GM12878 (cell line): ENCODE measurements around the gene TEF. TPM values are rescaled to one million over a fixed set of nuclear protein-coding genes. Genes with fewer than 3 reads are reported as not detected.

Experiments
- ATAC-seq: fragments of 200-7000 bp; cut with Tn5 transposase; 3 replicates; pipeline ENCODE4 v1.9.1; 2020; ENCODE audit warnings: mild to moderate bottlenecking, moderate library complexity
- BruUV-seq: library from RNA; stranded (reverse); fragments of 400-500 nt; replicated peaks from 2 replicates; lab custom pipeline; 2021; lab: Mats Ljungman, UMichigan
- CTCF ChIA-PET: fragments of 300-600 bp; sonication (Branson Sonifier 250); formaldehyde crosslinking; extraction: SDS; loops from one replicate; lab custom pipeline; 2021; ENCODE audit warnings: inconsistent platforms; lab: Yijun Ruan, JAX
- POLR2A ChIA-PET: fragments of 350-600 bp; formaldehyde crosslinking; extraction: SDS; loops from one replicate; lab custom pipeline; 2021; ENCODE audit warnings: inconsistent platforms; lab: Charles Lee
- RAD21 ChIA-PET: fragments of 300-600 bp; sonication (Branson Sonifier 250); formaldehyde crosslinking; loops from one replicate; lab custom pipeline; 2023; ENCODE audit warnings: antibody characterized with exemption; ENCODE audit not compliant: unreplicated experiment; lab: Charles Lee
- SMC1A ChIA-PET: fragments of 300-600 bp; sonication (Branson Sonifier 250); formaldehyde crosslinking; loops from one replicate; lab custom pipeline; 2023; ENCODE audit not compliant: unreplicated experiment, uncharacterized antibody; lab: Charles Lee
- DNase-seq: peaks from one replicate; pipeline ENCODE4 v3.0.0-alpha.2; 2011; ENCODE audit warnings: low read depth, low spot score
- FAIRE-seq: peaks from 3 replicates; lab custom pipeline; 2011; peaks lifted over from hg19 to GRCh38; lab: Jason Lieb, UNC
- H2AFZ ChIP-seq: 2 replicates; pipeline ENCODE4 v1.6.0; 2011; ENCODE audit warnings: low read depth, low read length, control low read depth; ENCODE audit not compliant: control insufficient read depth
- H3K27ac ChIP-seq: 2 replicates; pipeline ENCODE4 v1.5.1; 2011; ENCODE audit warnings: control low read depth; ENCODE audit not compliant: control insufficient read depth, insufficient read depth
- H3K27me3 ChIP-seq, 2 experiments: replicated peaks in 1 of 2; 2 replicates each; pipeline versions ENCODE4 v1.6.0 to v1.6.1; 2011; ENCODE audit warnings: low read length in 1 of 2; ENCODE audit not compliant: control insufficient read depth in 2 of 2, insufficient read depth in 2 of 2
- H3K36me3 ChIP-seq, 2 experiments: 2 replicates each; pipeline ENCODE4 v1.5.1; 2011; ENCODE audit warnings: low read length in 1 of 2; ENCODE audit not compliant: control insufficient read depth in 2 of 2, insufficient read depth in 2 of 2
- H3K4me1 ChIP-seq: 2 replicates; pipeline ENCODE4 v1.6.1; 2011; ENCODE audit warnings: mild to moderate bottlenecking, low read length, moderate library complexity, mixed read lengths; ENCODE audit not compliant: control insufficient read depth, insufficient read depth
- H3K4me2 ChIP-seq: 2 replicates; pipeline ENCODE4 v1.6.0; 2011; ENCODE audit warnings: control low read depth; ENCODE audit not compliant: control insufficient read depth, insufficient read depth
- H3K4me3 ChIP-seq: fragments of 200-600 bp; sonication (generic); 2 replicates; pipeline ENCODE4 v1.5.1; 2016
- H3K79me2 ChIP-seq: 2 replicates; pipeline ENCODE4 v1.6.0; 2011; ENCODE audit warnings: low read length; ENCODE audit not compliant: control insufficient read depth, insufficient read depth
- H3K9ac ChIP-seq: 2 replicates; pipeline ENCODE4 v1.8.0; 2011; ENCODE audit warnings: low read length, control low read depth, mixed read lengths; ENCODE audit not compliant: control insufficient read depth, insufficient read depth
- H3K9me3 ChIP-seq: replicated peaks from 3 replicates; pipeline ENCODE4 v1.5.1; 2011; ENCODE audit warnings: mild to moderate bottlenecking, low read length; ENCODE audit not compliant: control insufficient read depth, insufficient read depth
- H4K20me1 ChIP-seq: 2 replicates; pipeline ENCODE4 v1.6.0; 2011; ENCODE audit not compliant: control insufficient read depth, insufficient read depth
- CREM ChIP-seq: IDR thresholded peaks from 2 replicates; pipeline ENCODE4 v1.6.1; 2014; ENCODE audit warnings: antibody characterized with exemption, low read depth
- POLR2A ChIP-seq: IDR thresholded peaks from 2 replicates; pipeline ENCODE4 v1.6.1; 2011; ENCODE audit warnings: low read depth, mild to moderate bottlenecking, low read length
- POLR2AphosphoS5 ChIP-seq: IDR thresholded peaks from 2 replicates; pipeline ENCODE4 v1.6.1; 2011; ENCODE audit warnings: mild to moderate bottlenecking, low read length, inconsistent platforms
- SMC3 ChIP-seq: IDR thresholded peaks from 2 replicates; pipeline ENCODE4 v1.6.1; 2011; ENCODE audit warnings: low read length, improper control_type of control experiment, borderline replicate concordance
- SUZ12 ChIP-seq: fragments of 200-600 bp; sonication (generic); IDR thresholded peaks from one replicate; pipeline ENCODE4 v1.6.1; 2018; ENCODE audit warnings: antibody characterized with exemption, mild to moderate bottlenecking; ENCODE audit not compliant: unreplicated experiment
- ZNF622 ChIP-seq: fragments of 450-650 bp; IDR thresholded peaks from 2 replicates; pipeline ENCODE4 v1.6.1; 2017; ENCODE audit warnings: mild to moderate bottlenecking, inconsistent platforms
- WGBS: methylation state at CpG from one replicate; pipeline ENCODE4 v1.1.6; 2016; ENCODE audit warnings: low lambda C conversion rate; ENCODE audit not compliant: insufficient replicate concordance, insufficient coverage; ENCODE audit errors: missing lambda C conversion rate; 5-methylcytosine and 5-hydroxymethylcytosine counted together
- in situ Hi-C: fragments of 300-500 bp; cut with MboI; formaldehyde crosslinking; loops from 9 replicates; pipeline ENCODE4 v1.14.3; 2018; ENCODE audit warnings: mixed read lengths
- intact Hi-C: fragments of 100-400 bp; cut with micrococcal nuclease; formaldehyde crosslinking; loops from one replicate; pipeline ENCODE4 v1.14.2; 2022; ENCODE audit not compliant: unreplicated experiment
- polyA plus RNA-seq, 11 experiments: library from polyadenylated mRNA; depleted of rRNA in 4 of 11; unstranded in 6 of 11; stranded (reverse) in 5 of 11; fragments of >200 nt; fragmentation: Nextera tagmentation in 4 of 11; fragmentation: Illumina TruSeq in 1 of 11; extraction: Ambion mirVana in 4 of 11; extraction: Trizol in 1 of 11; gene quantifications; 1 replicate in 1 of 11; 2 replicates in 10 of 11; pipeline versions ENCODE4 v1.2.1 to v1.2.3, GENCODE V29; 2011 to 2016; ENCODE audit warnings: inconsistent platforms in 2 of 11, missing spikeins in 2 of 11, low read depth in 1 of 11
- total RNA-seq, 4 experiments: library from RNA; depleted of rRNA in 3 of 4; stranded (reverse); fragments of >200 nt in 3 of 4; fragmentation: Illumina TruSeq in 1 of 4; extraction: Trizol in 1 of 4; gene quantifications; 2 replicates each; pipeline versions ENCODE4 v1.2.1 to v1.2.3, GENCODE V29; 2013 to 2021
- TF ChIP-seq, protein P1 (sequence below): fragments of 450-650 bp; IDR thresholded peaks from 2 replicates; pipeline ENCODE4 v1.6.1; 2017; ENCODE audit warnings: antibody characterized with exemption, mild to moderate bottlenecking, moderate library complexity

TEF gene
- total and polyA plus RNA-seq, 10 of the 15 experiments (the other 5 are each of a cell fraction or from before 2014, with no cell fraction given) = 0.23 to 4.9 (median 3.2) TPM

DNA sequence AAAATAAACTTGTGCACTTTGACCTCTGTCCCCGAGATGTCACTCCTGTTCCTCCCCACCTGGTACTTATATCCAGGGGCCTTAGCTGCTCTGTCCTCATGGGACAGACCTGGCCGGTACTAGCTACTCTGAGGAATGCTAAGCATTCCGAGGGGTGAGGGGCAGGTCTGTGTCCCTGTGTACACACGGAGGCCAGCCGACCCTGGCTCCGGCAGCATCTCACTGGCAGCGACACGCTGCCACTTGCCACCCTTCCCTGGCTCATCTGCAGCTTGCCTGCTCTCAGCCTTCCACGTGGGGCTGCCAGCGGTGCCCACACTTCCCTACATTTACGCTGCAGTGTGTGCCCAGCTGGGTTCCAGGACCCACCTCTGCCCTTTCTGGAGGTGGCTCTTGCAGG lies 21.6 kb upstream of the TEF start:
- Histone ChIP-seq H3K79me2 (no peaks in the 10 kb centered on the region), H3K9ac (no peak overlapping the region), H3K4me2 (no peak overlapping the region), H2AFZ (no peak overlapping the region), H4K20me1 (no peaks in the 10 kb centered on the region), H3K27me3 (no peaks in the 10 kb centered on the region), H3K36me3 (peaks cover 0 to 17% of the 10 kb centered on the region in 2 experiments; a peak in 2 of 4 replicates), H3K4me1 (no peaks in the 10 kb centered on the region), H3K27ac (no peak overlapping the region), H3K4me3 (no peak overlapping the region), H3K9me3 (no peaks in the 10 kb centered on the region)
- no peak for TF ChIP-seq SMC3
- peak; percentile 23; the same call in 1 of the 2 replicates for TF ChIP-seq POLR2A
- BruUV-seq = no TSS peak
- RAD21 ChIA-PET = interaction anchor here (0.8 kb wide), 1 partner anchor 437 kb away, joined by 3 read pairs; no protein-coding TSS in a partner anchor
- SMC1A ChIA-PET = no interaction called here
- ATAC-seq = no peak
- CTCF ChIA-PET = no interaction called here
- WGBS = 97% methylated on average over 11 of the region's 11 CpGs
- intact Hi-C loops (no loop called here), in situ Hi-C loops (no loop called here)
- POLR2A ChIA-PET = no interaction called here
- no peak for FAIRE-seq
- no peak for DNase-seq

GRCh38 chr22:41361716-41362310 lies 19.9 kb upstream of the TEF start:
- no peak for FAIRE-seq
- TF ChIP-seq POLR2AphosphoS5 = no peak
- TF ChIP-seq, protein P1, sequence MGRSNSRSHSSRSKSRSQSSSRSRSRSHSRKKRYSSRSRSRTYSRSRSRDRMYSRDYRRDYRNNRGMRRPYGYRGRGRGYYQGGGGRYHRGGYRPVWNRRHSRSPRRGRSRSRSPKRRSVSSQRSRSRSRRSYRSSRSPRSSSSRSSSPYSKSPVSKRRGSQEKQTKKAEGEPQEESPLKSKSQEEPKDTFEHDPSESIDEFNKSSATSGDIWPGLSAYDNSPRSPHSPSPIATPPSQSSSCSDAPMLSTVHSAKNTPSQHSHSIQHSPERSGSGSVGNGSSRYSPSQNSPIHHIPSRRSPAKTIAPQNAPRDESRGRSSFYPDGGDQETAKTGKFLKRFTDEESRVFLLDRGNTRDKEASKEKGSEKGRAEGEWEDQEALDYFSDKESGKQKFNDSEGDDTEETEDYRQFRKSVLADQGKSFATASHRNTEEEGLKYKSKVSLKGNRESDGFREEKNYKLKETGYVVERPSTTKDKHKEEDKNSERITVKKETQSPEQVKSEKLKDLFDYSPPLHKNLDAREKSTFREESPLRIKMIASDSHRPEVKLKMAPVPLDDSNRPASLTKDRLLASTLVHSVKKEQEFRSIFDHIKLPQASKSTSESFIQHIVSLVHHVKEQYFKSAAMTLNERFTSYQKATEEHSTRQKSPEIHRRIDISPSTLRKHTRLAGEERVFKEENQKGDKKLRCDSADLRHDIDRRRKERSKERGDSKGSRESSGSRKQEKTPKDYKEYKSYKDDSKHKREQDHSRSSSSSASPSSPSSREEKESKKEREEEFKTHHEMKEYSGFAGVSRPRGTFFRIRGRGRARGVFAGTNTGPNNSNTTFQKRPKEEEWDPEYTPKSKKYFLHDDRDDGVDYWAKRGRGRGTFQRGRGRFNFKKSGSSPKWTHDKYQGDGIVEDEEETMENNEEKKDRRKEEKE = no peak
- no peak for TF ChIP-seq CREM
- TF ChIP-seq SUZ12 = no peak
- TF ChIP-seq ZNF622 = no peak
- TF ChIP-seq, all 136 proteins: peak for 0
- ChIA-PET RAD21 (no interaction called here), SMC1A (interaction anchor here (0.7 kb wide), 1 partner anchor 28 kb away, joined by 3 read pairs; no protein-coding TSS in a partner anchor), POLR2A (interaction anchor here (0.6 kb wide), 1 partner anchor 373 kb away, joined by 4 read pairs; no protein-coding TSS in a partner anchor), CTCF (no interaction called here)
- Histone ChIP-seq H3K4me2 (no peak overlapping the region), H3K9ac (no peak overlapping the region), H3K27me3 (no peaks in the 10 kb centered on the region), H3K27ac (no peak overlapping the region), H3K79me2 (no peaks in the 10 kb centered on the region), H3K4me1 (no peaks in the 10 kb centered on the region), H4K20me1 (no peaks in the 10 kb centered on the region), H2AFZ (no peak overlapping the region), H3K4me3 (no peak overlapping the region), H3K36me3 (peaks cover 0 to 4% of the 10 kb centered on the region in 2 experiments; a peak in 2 of 4 replicates), H3K9me3 (no peaks in the 10 kb centered on the region)
- DNase-seq (no peak), ATAC-seq (no peak)
- intact Hi-C loops = no loop called here
- WGBS = 95% methylated on average over 13 of the region's 13 CpGs
- in situ Hi-C loops = no loop called here
- BruUV-seq = no TSS peak
